K562 (cell line): ENCODE results near the gene AFG1L. TPM values are rescaled to one million over a fixed set of nuclear protein-coding genes. Genes with fewer than 3 reads are reported as not detected.

Experiments used
- ATAC-seq: fragments of 200-7000 bp; cut with Tn5 transposase; 3 replicates; pipeline ENCODE4 v1.9.1; 2020; ENCODE audit warnings: moderate library complexity
- BruUV-seq: library from RNA; stranded (reverse); fragments of 400-500 nt; replicated peaks from 2 replicates; lab custom pipeline; 2021; lab: Mats Ljungman, UMichigan
- CTCF ChIA-PET: fragments of 300-600 bp; formaldehyde crosslinking; extraction: SDS; loops from one replicate; lab custom pipeline; 2021; ENCODE audit warnings: low intra/inter-chr PET ratio; lab: Yijun Ruan, JAX
- POLR2A ChIA-PET: fragments of 300-600, 350-650 bp; sonication (Branson Sonifier 250); formaldehyde crosslinking; extraction: SDS; loops from one replicate; lab custom pipeline; 2021; ENCODE audit warnings: antibody characterized with exemption, inconsistent platforms; lab: Yijun Ruan, JAX
- DNase-seq, 4 experiments: peaks; one replicate each; pipeline versions ENCODE4 v3.0.0 to v3.0.0-alpha.2; 2011 to 2018; ENCODE audit warnings: low spot score in 3 of 4, mixed read lengths in 3 of 4; ENCODE audit errors: extremely low read depth in 1 of 4
- FAIRE-seq: peaks from 2 replicates; lab custom pipeline; 2011; peaks lifted over from hg19 to GRCh38; lab: Jason Lieb, UNC
- H2AFZ ChIP-seq: 2 replicates; pipeline ENCODE4 v1.6.0; 2011; ENCODE audit warnings: low read depth, low read length, control low read depth, inconsistent platforms
- H3K27ac ChIP-seq: fragments of 200-600 bp; 3 replicates; pipeline ENCODE4 v1.8.0; 2011; ENCODE audit warnings: low read depth, mild to moderate bottlenecking, control low read depth, inconsistent platforms, low read length, moderate library complexity, mixed read lengths; ENCODE audit errors: extremely low read depth
- H3K27me3 ChIP-seq, 2 experiments: fragments of 300-600 bp in 1 of 2; 2 replicates in 1 of 2; 3 replicates in 1 of 2; pipeline versions ENCODE4 v1.6.0 to v1.8.0; 2011; ENCODE audit warnings: inconsistent platforms in 2 of 2, low read length in 2 of 2, mild to moderate bottlenecking in 1 of 2, mixed read lengths in 1 of 2, moderate library complexity in 1 of 2; ENCODE audit not compliant: control insufficient read depth in 2 of 2, insufficient read depth in 2 of 2
- H3K36me3 ChIP-seq: fragments of 300-600 bp; 3 replicates; pipeline ENCODE4 v1.8.0; 2011; ENCODE audit warnings: mild to moderate bottlenecking, low read length, inconsistent platforms; ENCODE audit not compliant: control insufficient read depth, insufficient read depth
- H3K4me1 ChIP-seq, 2 experiments: fragments of 200-600 bp in 1 of 2; replicated peaks in 1 of 2; 2 replicates in 1 of 2; 3 replicates in 1 of 2; pipeline versions ENCODE4 v1.5.1 to v1.8.0; 2011; ENCODE audit warnings: inconsistent platforms in 2 of 2, low read length in 2 of 2, mild to moderate bottlenecking in 1 of 2, mixed read lengths in 1 of 2, moderate library complexity in 1 of 2; ENCODE audit not compliant: control insufficient read depth in 2 of 2, insufficient read depth in 2 of 2
- H3K4me2 ChIP-seq: 2 replicates; pipeline ENCODE4 v1.6.1; 2011; ENCODE audit warnings: low read length, control low read depth, inconsistent platforms, mixed read lengths; ENCODE audit not compliant: insufficient read depth
- H3K4me3 ChIP-seq: fragments of 200-600 bp; sonication (generic), shearing (Covaris generic); 2 replicates; pipeline ENCODE4 v1.5.1; 2016; ENCODE audit warnings: control low read depth, inconsistent platforms
- H3K79me2 ChIP-seq: fragments of 200-600 bp; 3 replicates; pipeline ENCODE4 v1.8.0; 2011; ENCODE audit warnings: low read length, inconsistent platforms; ENCODE audit not compliant: control insufficient read depth, insufficient read depth
- H3K9ac ChIP-seq, 2 experiments: 2 replicates each; pipeline versions ENCODE4 v1.6.0 to v1.6.1; 2011; ENCODE audit warnings: low read depth in 2 of 2, low read length in 2 of 2, control low read depth in 1 of 2, inconsistent platforms in 1 of 2, mild to moderate bottlenecking in 1 of 2, mixed read lengths in 1 of 2; ENCODE audit not compliant: insufficient read depth in 1 of 2
- H3K9me1 ChIP-seq: one replicate; pipeline ENCODE4 v1.6.0; 2011; ENCODE audit warnings: inconsistent platforms, mild to moderate bottlenecking, low read length, moderate library complexity; ENCODE audit not compliant: control insufficient read depth, insufficient read depth
- H3K9me3 ChIP-seq: replicated peaks from 2 replicates; pipeline ENCODE4 v1.5.1; 2011; ENCODE audit warnings: low read depth, low read length, inconsistent platforms; ENCODE audit not compliant: control insufficient read depth, insufficient read depth
- H4K20me1 ChIP-seq: replicated peaks from 2 replicates; pipeline ENCODE4 v1.6.1; 2011; ENCODE audit warnings: low read length, inconsistent platforms, mixed read lengths; ENCODE audit not compliant: control insufficient read depth, insufficient read depth
- ADNP ChIP-seq: fragments of 200-800 bp; sonication (Bioruptor generic); IDR thresholded peaks from 2 replicates; pipeline ENCODE4 v1.6.1; 2016; ENCODE audit warnings: missing genetic modification characterization, missing compliant biosample characterization
- BRCA1 ChIP-seq, 2 experiments: fragments of 450-650 bp in 1 of 2; sonication (generic) in 1 of 2; formaldehyde crosslinking in 1 of 2; IDR thresholded peaks; 2 replicates each; pipeline versions ENCODE4 v1.5.0 to v1.6.1; 2017 to 2020; ENCODE audit warnings: mild to moderate bottlenecking in 1 of 2, missing genetic modification reagents in 1 of 2
- BRF1 ChIP-seq: IDR thresholded peaks from 3 replicates; pipeline ENCODE4 v1.6.1; 2011; ENCODE audit warnings: borderline replicate concordance, mild to moderate bottlenecking; ENCODE audit not compliant: insufficient read length; ENCODE audit errors: extremely low read depth
- CHD2 ChIP-seq: IDR thresholded peaks from 2 replicates; pipeline ENCODE4 v1.6.1; 2011; ENCODE audit warnings: low read depth, low read length
- GABPA ChIP-seq: fragments of 200-800 bp; sonication (Bioruptor generic); conservative IDR thresholded peaks from 2 replicates; pipeline ENCODE4 v1.6.1; 2016; ENCODE audit warnings: low read depth, missing genetic modification characterization, missing compliant biosample characterization
- GTF2A2 ChIP-seq: IDR thresholded peaks from 2 replicates; pipeline ENCODE4 v1.6.1; 2016; ENCODE audit warnings: mild to moderate bottlenecking, missing genetic modification characterization, missing compliant biosample characterization
- HMG20A ChIP-seq: fragments of 450-650 bp; formaldehyde crosslinking; conservative IDR thresholded peaks from 2 replicates; pipeline ENCODE4 v1.4.0; 2020; ENCODE audit warnings: mild to moderate bottlenecking, mixed read lengths
- MYC ChIP-seq, 2 experiments: fragments of 250-450 bp in 1 of 2; sonication (Bioruptor Pico) in 1 of 2; IDR thresholded peaks; 2 replicates each; pipeline versions ENCODE4 v1.5.1 to v1.6.1; 2012 to 2021; ENCODE audit warnings: low read depth in 2 of 2, borderline replicate concordance in 1 of 2, improper control_type of control experiment in 1 of 2, low read length in 1 of 2, mild to moderate bottlenecking in 1 of 2, moderate library complexity in 1 of 2
- RNF2 ChIP-seq: sonication (generic); IDR thresholded peaks from 2 replicates; pipeline ENCODE4 v1.6.1; 2016
- SIN3A ChIP-seq, 2 experiments: fragments of 150-350 bp in 1 of 2; IDR thresholded peaks; 2 replicates each; pipeline ENCODE4 v1.6.1; 2011 to 2016; ENCODE audit warnings: borderline replicate concordance in 2 of 2, low read depth in 2 of 2, low read length in 2 of 2, mild to moderate bottlenecking in 2 of 2, moderate library complexity in 2 of 2; ENCODE audit not compliant: control insufficient read depth in 1 of 2
- SRSF3 ChIP-seq: fragments of 200-400 bp; formaldehyde crosslinking; IDR thresholded peaks from 2 replicates; pipeline ENCODE4 v1.6.1; 2016; ENCODE audit warnings: mild to moderate bottlenecking, low read length, moderate library complexity; ENCODE audit not compliant: insufficient read depth
- ZNF395 ChIP-seq: fragments of 200-800 bp; sonication (Bioruptor generic); IDR thresholded peaks from 2 replicates; pipeline ENCODE4 v1.6.1; 2017; ENCODE audit warnings: missing genetic modification characterization, missing compliant biosample characterization
- WGBS: fragments of 100-300 bp; shearing (Covaris generic); methylation state at CpG from one replicate; pipeline ENCODE4 v1.1.6; 2016; ENCODE audit warnings: low coverage, mixed read lengths; ENCODE audit not compliant: insufficient coverage; ENCODE audit errors: missing lambda C conversion rate; 5-methylcytosine and 5-hydroxymethylcytosine counted together
- in situ Hi-C: fragments of 300-500 bp; cut with MboI; formaldehyde crosslinking; loops from 4 replicates; pipeline ENCODE4 v1.15.0; 2018; ENCODE audit warnings: inconsistent platforms, mixed read lengths
- intact Hi-C: fragments of 100-400 bp; cut with micrococcal nuclease; formaldehyde crosslinking; loops from 2 replicates; pipeline ENCODE4 v1.14.2; 2022
- polyA plus RNA-seq, 8 experiments: library from polyadenylated mRNA; depleted of rRNA in 4 of 8; stranded (reverse) in 5 of 8; unstranded in 3 of 8; fragments of >200 nt; fragmentation: Nextera tagmentation in 2 of 8; fragmentation: Illumina TruSeq in 1 of 8; extraction: Ambion mirVana in 2 of 8; extraction: Trizol in 1 of 8; gene quantifications; 2 replicates each; pipeline versions ENCODE4 v1.2.1 to v1.2.3, GENCODE V29; 2011 to 2014; ENCODE audit warnings: inconsistent platforms in 1 of 8, missing spikeins in 1 of 8
- total RNA-seq, 7 experiments: library from RNA; depleted of rRNA in 6 of 7; stranded (reverse); fragments of >200 nt in 6 of 7; fragmentation: Illumina TruSeq in 2 of 7; extraction: Trizol in 2 of 7; gene quantifications; 2 replicates each; pipeline versions ENCODE4 v1.2.1 to v1.2.3, GENCODE V29; 2011 to 2021; ENCODE audit warnings: low replicate concordance in 1 of 7
- TF ChIP-seq, protein P1 (sequence below), 2 experiments: fragments of 250-450 bp in 1 of 2; fragments of 450-650 bp in 1 of 2; sonication (Bioruptor Pico) in 1 of 2; IDR thresholded peaks; 2 replicates each; pipeline versions ENCODE4 v1.6.1 to v1.8.0; 2016 to 2021; ENCODE audit warnings: mild to moderate bottlenecking in 2 of 2, moderate library complexity in 2 of 2, missing compliant biosample characterization in 1 of 2, missing genetic modification characterization in 1 of 2

Gene AFG1L
- total and polyA plus RNA-seq, 9 of the 15 experiments (the other 6 are each of a cell fraction or from before 2014, with no cell fraction given): 2.2 to 15.5 (median 5.8) TPM

- TF ChIP-seq, protein P1, sequence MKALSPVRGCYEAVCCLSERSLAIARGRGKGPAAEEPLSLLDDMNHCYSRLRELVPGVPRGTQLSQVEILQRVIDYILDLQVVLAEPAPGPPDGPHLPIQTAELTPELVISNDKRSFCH (CRISPR knock-in tag; IDR thresholded peaks at IDR 0.05): no peak
- TF ChIP-seq, protein P1 (tag; IDR thresholded peaks at IDR 0.05): peak; percentile 93
- TF ChIP-seq GTF2A2 (tag) (no peak), RNF2 (peak; percentile 88), ZNF395 (CRISPR knock-in tag) (peak; percentile 84; the same call in 1 of the 2 replicates), GABPA (tag) (peak; percentile 37; the same call in 1 of the 2 replicates)
Measured at GRCh38 chr6:108559097-108559883, 264.4 kb downstream of the AFG1L start (continued).

DNA sequence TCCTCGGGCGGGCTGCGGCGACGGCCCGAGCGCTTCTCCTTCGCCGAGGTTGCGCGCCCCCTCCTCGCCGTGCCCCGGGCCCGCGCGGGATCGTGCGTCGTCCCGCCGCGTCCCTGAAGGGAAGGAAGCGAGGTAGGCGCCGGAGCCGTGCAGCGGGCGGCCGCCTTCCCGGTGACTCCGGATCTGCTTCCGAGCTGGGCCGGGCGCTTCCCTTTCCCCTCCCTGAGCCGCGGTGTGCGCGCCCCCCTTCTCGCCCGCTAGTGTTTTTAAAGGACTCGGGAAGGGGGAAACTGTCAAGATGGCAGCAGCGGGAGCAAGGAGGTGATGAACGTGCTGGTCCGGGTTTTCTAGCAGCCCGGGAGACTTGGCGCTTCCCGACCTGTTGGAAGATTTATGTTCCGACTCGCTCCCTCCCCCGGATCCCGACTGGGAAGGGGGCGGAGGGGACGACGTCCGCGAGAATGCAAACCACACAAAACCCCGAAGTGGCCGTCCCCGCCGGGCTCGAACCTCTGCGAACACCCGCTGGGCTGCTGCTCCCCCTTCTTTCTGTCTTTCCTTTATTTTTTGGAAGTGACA, 265.1 kb downstream of the AFG1L start:
- ATAC-seq (peak; percentile 1), DNase-seq (peak; percentile 38 to 73 (median 45)), FAIRE-seq (peak; percentile 40)
- WGBS: 0% methylated on average over 31 of the region's 64 CpGs
- peak overlapping the region; percentile 99 for H3K27ac ChIP-seq
- peaks cover 31 to 44% of the 10 kb centered on the region in 2 experiments for H3K4me1 ChIP-seq
- ChIA-PET POLR2A (interaction anchor here (0.7 to 3.4 kb wide), 5 partner anchors 9 to 288 kb away, joined by 3 to 12 read pairs (median 4); partner anchors contain the start of gene ARMC2), CTCF (no interaction called here)
- intact Hi-C loops: loop anchor here (5.0 kb wide), 4 partner anchors 72 to 512 kb away; no protein-coding TSS in a partner anchor
- no peaks in the 10 kb centered on the region for H3K9me3 ChIP-seq
- peak overlapping the region; percentile 88 to 93 for H3K9ac ChIP-seq
- H3K36me3 ChIP-seq: no peaks in the 10 kb centered on the region
- peak overlapping the region; percentile 84 for H2AFZ ChIP-seq
- TSS peak; percentile 79 for BruUV-seq
- peaks cover 31% of the 10 kb centered on the region for H3K79me2 ChIP-seq
- in situ Hi-C loops: no loop called here
- peak overlapping the region; percentile 89 for H3K4me2 ChIP-seq
- no peaks in the 10 kb centered on the region for H3K27me3 ChIP-seq
- H3K9me1 ChIP-seq: no peaks in the 10 kb centered on the region
- H3K4me3 ChIP-seq: peak overlapping the region; percentile 82
- H4K20me1 ChIP-seq: peaks cover 9% of the 10 kb centered on the region
- TF ChIP-seq SIN3A (IDR thresholded peaks at IDR 0.05; ENCODE audit: borderline replicate concordance in 2 of 2, control insufficient read depth in 1 of 2, low read depth in 2 of 2, low read length in 2 of 2) (peak; percentile 39 to 56; a peak in 2 of 4 replicates), SRSF3 (no peak), CHD2 (no peak), MYC (IDR thresholded peaks at IDR 0.05; ENCODE audit: low read depth, low read length) (no peak), MYC (CRISPR knock-in tag; IDR thresholded peaks at IDR 0.05; ENCODE audit: borderline replicate concordance, low read depth) (peak; percentile 73; the same call in 1 of the 2 replicates), BRF1 (no peak), BRCA1 (IDR thresholded peaks at IDR 0.05) (no peak), BRCA1 (CRISPR knock-in tag; IDR thresholded peaks at IDR 0.05) (0 out of 2 replicates have a peak, but pooled peaks have one; percentile 66), HMG20A (no peak), ADNP (no peak)
